ENCODE measurements around the gene PRDM7. TPM values are rescaled to one million over a fixed set of nuclear protein-coding genes. Genes with fewer than 3 reads are reported as not detected.
"Not testable (repeated sequence)": the region's sequence is repeated elsewhere in the genome, so short reads cannot be mapped to it uniquely, and the experiment has no call there.

PRDM7 gene
- total RNA-seq, 4 donors from 2014 or later: 0.35 TPM; not detected in 3

- H3K4me3 ChIP-seq; intact Hi-C loops (cut with DNase I; ENCODE audit: low total_unique reads); H3K36me3 ChIP-seq; H3K9me3 ChIP-seq; H3K27ac ChIP-seq; H3K4me1 ChIP-seq; H3K27me3 ChIP-seq; DNase-seq: not testable (repeated sequence)
Observed at GRCh38 chr16:90094791-90095190, 17.7 kb upstream of the PRDM7 start.

GRCh38 chr16:90094296-90094695, 17.2 kb upstream of the PRDM7 start:
- H3K9me3 ChIP-seq; H3K27ac ChIP-seq; H3K27me3 ChIP-seq; DNase-seq; H3K4me1 ChIP-seq; intact Hi-C loops (cut with DNase I; ENCODE audit: low total_unique reads); H3K4me3 ChIP-seq; H3K36me3 ChIP-seq: not testable (repeated sequence)

GRCh38 chr16:90093799-90094198, 16.7 kb upstream of the PRDM7 start:
- H3K36me3 ChIP-seq; H3K4me3 ChIP-seq; intact Hi-C loops (cut with DNase I; ENCODE audit: low total_unique reads); H3K9me3 ChIP-seq; H3K27ac ChIP-seq; DNase-seq; H3K4me1 ChIP-seq; H3K27me3 ChIP-seq: not testable (repeated sequence)

- H3K9me3 ChIP-seq; H3K4me1 ChIP-seq; H3K4me3 ChIP-seq; intact Hi-C loops (cut with DNase I; ENCODE audit: low total_unique reads); H3K36me3 ChIP-seq; DNase-seq; H3K27ac ChIP-seq; H3K27me3 ChIP-seq: not testable (repeated sequence)
Observed at GRCh38 chr16:90092781-90093180, 15.7 kb upstream of the PRDM7 start.

GRCh38 chr16:90084215-90084950, 7.3 kb upstream of the PRDM7 start:
- Histone ChIP-seq H3K36me3 (no peaks in the 10 kb centered on the region), H3K9me3 (no peaks in the 10 kb centered on the region), H3K4me1 (no peaks in the 10 kb centered on the region), H3K27me3 (no peaks in the 10 kb centered on the region), H3K27ac (no peak overlapping the region), H3K4me3 (no peak overlapping the region)
- TF ChIP-seq CTCF (IDR thresholded peaks at IDR 0.05) (no peak), POLR2A (IDR thresholded peaks at IDR 0.05) (no peak)
- no peak for DNase-seq
- intact Hi-C loops (cut with DNase I; ENCODE audit: low total_unique reads): no loop called here

- Histone ChIP-seq H3K4me1 (peaks cover 0 to 4% of the 10 kb centered on the region in 2 donors), H3K27me3 (no peaks in the 10 kb centered on the region), H3K4me3 (no peak overlapping the region), H3K27ac (no peak overlapping the region), H3K36me3 (no peaks in the 10 kb centered on the region), H3K9me3 (no peaks in the 10 kb centered on the region)
- no peak for TF ChIP-seq CTCF (IDR thresholded peaks at IDR 0.05)
- no peak for TF ChIP-seq POLR2A (IDR thresholded peaks at IDR 0.05)
- DNase-seq: no peak
- intact Hi-C loops (cut with DNase I; ENCODE audit: low total_unique reads): no loop called here
Observed at GRCh38 chr16:90083139-90083538, 6.0 kb upstream of the PRDM7 start.

- H3K27ac ChIP-seq: no peak overlapping the region
Observed at GRCh38 chr16:90081606-90081970, 4.5 kb upstream of the PRDM7 start.

More at GRCh38 chr16:90081606-90081970, 4.5 kb upstream of the PRDM7 start:
- intact Hi-C loops (cut with DNase I; ENCODE audit: low total_unique reads): no loop called here
- Histone ChIP-seq H3K4me1 (peaks cover 0 to 7% of the 10 kb centered on the region in 2 donors), H3K27me3 (no peaks in the 10 kb centered on the region), H3K4me3 (no peak overlapping the region), H3K9me3 (no peaks in the 10 kb centered on the region), H3K36me3 (no peaks in the 10 kb centered on the region)
- no peak for DNase-seq
- TF ChIP-seq POLR2A (IDR thresholded peaks at IDR 0.05): no peak
- no peak for TF ChIP-seq CTCF (IDR thresholded peaks at IDR 0.05)
